ENCODE results near the gene OTUD7B. TPM values are rescaled to one million over a fixed set of nuclear protein-coding genes. Genes with fewer than 3 reads are reported as not detected.

The OTUD7B gene
- total and polyA plus RNA-seq, 12 donors, result 5.7 to 45.7 (median 19.8) TPM

GRCh38 chr1:149903836-149904491, 106.6 kb downstream of the OTUD7B start:
- Histone ChIP-seq H3K9me3 (replicated peaks in 1 of 3) (no peaks in the 10 kb centered on the region), H3K36me3 (replicated peaks in 1 of 2) (no peaks in the 10 kb centered on the region), H3K27ac (no peak overlapping the region), H3K27me3 (no peaks in the 10 kb centered on the region), H3K4me3 (no peak overlapping the region), H3K4me1 (replicated peaks in 1 of 2) (peaks cover 0 to 6% of the 10 kb centered on the region in 2 donors)
- intact Hi-C loops (cut with DNase I), result no loop called here
- TF ChIP-seq POLR2A (IDR thresholded peaks at IDR 0.05), result no peak
- no peak for TF ChIP-seq CTCF (IDR thresholded peaks at IDR 0.05)
- DNase-seq, result no peak
- 85 to 93% (median 89%) methylated on average over 3 to 5 of the region's 5 CpGs for WGBS, 4 donors

DNA sequence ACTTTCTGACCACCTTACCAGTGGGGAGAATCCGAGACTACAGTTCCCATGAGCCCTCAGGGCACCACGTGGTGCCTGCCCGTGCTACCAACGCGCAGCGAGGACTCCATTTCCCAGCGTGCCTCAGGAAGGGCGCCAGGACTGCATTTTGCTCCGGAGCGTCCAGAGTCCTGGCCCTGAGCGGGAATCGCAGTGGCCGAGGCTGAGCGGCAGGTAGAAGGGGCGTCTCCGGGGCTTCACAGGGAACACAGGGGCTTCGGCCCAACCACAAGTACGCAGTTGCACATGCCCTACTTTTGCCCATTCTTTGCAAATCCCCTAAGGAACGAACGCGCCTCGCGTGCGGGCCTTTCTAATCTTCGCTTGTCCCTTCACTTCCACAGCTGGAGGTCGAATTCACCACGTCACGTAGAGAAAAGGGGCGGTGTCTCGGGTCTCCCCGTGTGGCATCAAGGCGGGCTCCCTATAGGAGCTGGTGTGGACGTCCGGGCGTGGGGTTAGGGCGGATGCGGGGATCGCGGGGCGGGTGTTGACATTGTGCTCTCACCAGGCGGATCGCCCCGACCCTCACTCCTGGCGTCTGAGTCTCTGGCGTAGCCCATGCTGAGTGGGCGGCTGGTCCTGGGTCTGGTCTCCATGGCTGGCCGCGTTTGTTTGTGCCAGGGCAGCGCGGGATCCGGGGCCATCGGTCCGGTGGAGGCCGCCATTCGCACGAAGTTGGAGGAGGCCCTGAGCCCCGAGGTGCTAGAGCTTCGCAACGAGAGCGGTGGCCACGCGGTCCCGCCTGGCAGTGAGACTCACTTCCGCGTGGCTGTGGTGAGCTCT, 110.9 kb downstream of the OTUD7B start, which contains the start of gene BOLA1:
TSS of gene BOLA1 (plus strand) at position 109 of the 825 bp plus-strand sequence. CDS start at position 601, 492 bp downstream.
- intact Hi-C loops (cut with DNase I), result no loop called here
- Histone ChIP-seq H3K36me3 (replicated peaks in 1 of 2) (no peaks in the 10 kb centered on the region), H3K4me1 (replicated peaks in 1 of 2) (peaks cover 0 to 6% of the 10 kb centered on the region in 2 donors), H3K27ac (peak within 1 kb of the TSS; percentile 29 to 94 (median 64)), H3K9me3 (replicated peaks in 1 of 3) (no peaks in the 10 kb centered on the region), H3K27me3 (no peaks in the 10 kb centered on the region), H3K4me3 (peak within 1 kb of the TSS in 3 of 4 donors; percentile 30 to 74 (median 50))
- WGBS, 4 donors, result 3 to 29% (median 8%) methylated on average over 10 to 65 of the region's 65 CpGs
- peak; percentile 92 to 97 (median 95) for DNase-seq
- peak; percentile 61 to 92 for TF ChIP-seq POLR2A (IDR thresholded peaks at IDR 0.05)
- no peak for TF ChIP-seq CTCF (IDR thresholded peaks at IDR 0.05)

- WGBS, 4 donors, result 86 to 93% (median 91%) methylated on average over 4 of the region's 4 CpGs
- intact Hi-C loops (cut with DNase I), result no loop called here
- no peaks in the 10 kb centered on the region for H3K27me3 ChIP-seq
- no peaks in the 10 kb centered on the region for H3K36me3 ChIP-seq (replicated peaks in 1 of 2)
- H3K4me3 ChIP-seq, result no peak overlapping the region
- TF ChIP-seq POLR2A (IDR thresholded peaks at IDR 0.05), result no peak
- TF ChIP-seq CTCF (IDR thresholded peaks at IDR 0.05), result no peak
- no peak overlapping the region for H3K27ac ChIP-seq
- no peaks in the 10 kb centered on the region for H3K9me3 ChIP-seq (replicated peaks in 1 of 3)
- peaks cover 0 to 6% of the 10 kb centered on the region in 2 donors for H3K4me1 ChIP-seq (replicated peaks in 1 of 2)
- peak in 2 of 7 donors; percentile 7 to 13 for DNase-seq
These were observed 114.0 kb downstream of the OTUD7B start for GRCh38 chr1:149896575-149896974.

- no peaks in the 10 kb centered on the region for H3K9me3 ChIP-seq (replicated peaks in 1 of 3)
- TF ChIP-seq CTCF (IDR thresholded peaks at IDR 0.05) (no peak), POLR2A (IDR thresholded peaks at IDR 0.05) (no peak)
- H3K4me3 ChIP-seq, result peak overlapping the region in 1 of 4 donors; percentile 81
- intact Hi-C loops (cut with DNase I), result no loop called here
- H3K27ac ChIP-seq, result peak overlapping the region; percentile 95 to 100 (median 99)
- H3K4me1 ChIP-seq (replicated peaks in 1 of 2), result peaks cover 9 to 15% of the 10 kb centered on the region in 2 donors
- no peaks in the 10 kb centered on the region for H3K36me3 ChIP-seq (replicated peaks in 1 of 2)
- 18 to 27% (median 20%) methylated on average over 6 of the region's 6 CpGs for WGBS, 4 donors
- H3K27me3 ChIP-seq, result no peaks in the 10 kb centered on the region
- DNase-seq, result peak; percentile 37 to 82 (median 52)
These were observed 121.6 kb downstream of the OTUD7B start for GRCh38 chr1:149888999-149889289.

Data from adrenal gland (tissue), 12 donors.